Glutamatergic neuron (in vitro differentiated cells): ENCODE measurements around the gene GAB3. TPM values are rescaled to one million over a fixed set of nuclear protein-coding genes. Genes with fewer than 3 reads are reported as not detected.
"Not testable (repeated sequence)": the region's sequence is repeated elsewhere in the genome, so short reads cannot be mapped to it uniquely, and the experiment has no call there.

Experiments
- DNase-seq: peaks from one replicate; pipeline ENCODE4 v3.0.0; 2022
- H3K27ac Mint-ChIP-seq: one replicate; pipeline ENCODE4 v1.8.0; 2020; ENCODE audit warnings: mild to moderate bottlenecking, mixed read lengths, inconsistent platforms; ENCODE audit not compliant: unreplicated experiment
- H3K27me3 Mint-ChIP-seq: one replicate; pipeline ENCODE4 v1.8.0; 2020; ENCODE audit warnings: mild to moderate bottlenecking, moderate library complexity, mixed read lengths, inconsistent platforms; ENCODE audit not compliant: unreplicated experiment
- H3K36me3 Mint-ChIP-seq: one replicate; pipeline ENCODE4 v1.8.0; 2020; ENCODE audit warnings: mild to moderate bottlenecking, mixed read lengths, inconsistent platforms; ENCODE audit not compliant: unreplicated experiment
- H3K4me1 Mint-ChIP-seq: one replicate; pipeline ENCODE4 v1.8.0; 2020; ENCODE audit warnings: mild to moderate bottlenecking, low read depth, mixed read lengths, inconsistent platforms; ENCODE audit not compliant: unreplicated experiment
- H3K4me3 Mint-ChIP-seq: one replicate; pipeline ENCODE4 v1.8.0; 2020; ENCODE audit warnings: mild to moderate bottlenecking, mixed read lengths, inconsistent platforms; ENCODE audit not compliant: unreplicated experiment
- H3K9me3 Mint-ChIP-seq: one replicate; pipeline ENCODE4 v1.8.0; 2020; ENCODE audit warnings: mild to moderate bottlenecking, moderate library complexity, mixed read lengths, inconsistent platforms; ENCODE audit not compliant: unreplicated experiment
- total RNA-seq: library from RNA; stranded (reverse); fragmentation: NEBNext Ultra II Directional; extraction: Animal tissue kit (Norgen Biotek cat#: 25700); gene quantifications from one replicate; pipeline ENCODE4 v1.2.1, GENCODE V29; 2021; ENCODE audit not compliant: unreplicated experiment
- TF ChIP-seq, protein P1 (sequence below): fragments of 200-600 bp; sonication (generic); IDR thresholded peaks from one replicate; pipeline ENCODE4 v1.5.0; 2021; ENCODE audit not compliant: partially characterized antibody, unreplicated experiment

Gene GAB3
- total RNA-seq, 1 donor from 2014 or later: 9.6 TPM

DNA sequence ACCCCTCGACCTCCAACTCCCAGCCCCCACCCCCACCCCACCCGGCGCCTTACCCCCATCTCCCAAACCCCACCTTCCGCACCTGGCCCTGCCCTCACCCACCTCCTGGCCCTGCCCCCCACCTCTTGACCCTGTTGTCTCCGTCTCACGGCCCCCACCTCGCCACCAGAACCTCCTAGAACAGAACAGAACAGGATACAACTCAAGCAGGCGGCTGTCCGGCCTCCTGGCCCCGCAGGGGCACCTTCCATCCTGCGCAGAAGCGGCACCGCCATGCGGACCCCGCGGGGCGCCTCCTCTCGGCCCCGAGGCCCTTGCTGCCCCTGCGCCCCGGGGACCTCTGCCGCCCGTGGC lies 97.9 kb downstream of the GAB3 start:
- Mint-ChIP-seq H3K36me3 (no peaks in the 10 kb centered on the region), H3K4me1 (no peaks in the 10 kb centered on the region), H3K27ac (no peak overlapping the region), H3K9me3 (no peaks in the 10 kb centered on the region), H3K4me3 (no peak overlapping the region), H3K27me3 (no peaks in the 10 kb centered on the region)
- DNase-seq: no peak
- TF ChIP-seq, protein P1, sequence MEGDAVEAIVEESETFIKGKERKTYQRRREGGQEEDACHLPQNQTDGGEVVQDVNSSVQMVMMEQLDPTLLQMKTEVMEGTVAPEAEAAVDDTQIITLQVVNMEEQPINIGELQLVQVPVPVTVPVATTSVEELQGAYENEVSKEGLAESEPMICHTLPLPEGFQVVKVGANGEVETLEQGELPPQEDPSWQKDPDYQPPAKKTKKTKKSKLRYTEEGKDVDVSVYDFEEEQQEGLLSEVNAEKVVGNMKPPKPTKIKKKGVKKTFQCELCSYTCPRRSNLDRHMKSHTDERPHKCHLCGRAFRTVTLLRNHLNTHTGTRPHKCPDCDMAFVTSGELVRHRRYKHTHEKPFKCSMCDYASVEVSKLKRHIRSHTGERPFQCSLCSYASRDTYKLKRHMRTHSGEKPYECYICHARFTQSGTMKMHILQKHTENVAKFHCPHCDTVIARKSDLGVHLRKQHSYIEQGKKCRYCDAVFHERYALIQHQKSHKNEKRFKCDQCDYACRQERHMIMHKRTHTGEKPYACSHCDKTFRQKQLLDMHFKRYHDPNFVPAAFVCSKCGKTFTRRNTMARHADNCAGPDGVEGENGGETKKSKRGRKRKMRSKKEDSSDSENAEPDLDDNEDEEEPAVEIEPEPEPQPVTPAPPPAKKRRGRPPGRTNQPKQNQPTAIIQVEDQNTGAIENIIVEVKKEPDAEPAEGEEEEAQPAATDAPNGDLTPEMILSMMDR: no peak

- H3K36me3 Mint-ChIP-seq: no peaks in the 10 kb centered on the region
- no peaks in the 10 kb centered on the region for H3K9me3 Mint-ChIP-seq
- TF ChIP-seq, protein P1: no peak
- H3K27ac Mint-ChIP-seq: no peak overlapping the region
- no peak for DNase-seq
- H3K27me3 Mint-ChIP-seq: no peaks in the 10 kb centered on the region
- H3K4me1 Mint-ChIP-seq: no peaks in the 10 kb centered on the region
- no peak overlapping the region for H3K4me3 Mint-ChIP-seq
These were observed 98.4 kb downstream of the GAB3 start for GRCh38 chrX:154652311-154653047.

DNA sequence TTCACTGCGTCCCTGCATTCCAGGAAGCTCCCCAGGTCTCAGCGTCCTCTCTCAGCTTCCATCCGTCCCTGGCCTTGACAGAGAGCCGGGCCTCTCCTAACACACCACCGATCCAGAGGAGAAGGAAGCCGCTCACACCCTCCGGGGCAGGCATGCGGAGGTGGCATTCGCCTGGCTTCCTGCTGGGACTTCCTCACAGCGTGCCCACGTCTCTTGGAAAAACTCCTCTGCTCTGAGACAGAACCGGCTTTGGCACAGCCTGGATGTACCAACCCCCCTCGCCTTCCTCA lies 100.7 kb downstream of the GAB3 start:
- no peaks in the 10 kb centered on the region for H3K27me3 Mint-ChIP-seq
- no peaks in the 10 kb centered on the region for H3K36me3 Mint-ChIP-seq
- no peaks in the 10 kb centered on the region for H3K4me1 Mint-ChIP-seq
- no peak overlapping the region for H3K4me3 Mint-ChIP-seq
- H3K27ac Mint-ChIP-seq: no peak overlapping the region
- no peak for DNase-seq
- H3K9me3 Mint-ChIP-seq: no peaks in the 10 kb centered on the region
- TF ChIP-seq, protein P1: no peak

DNA sequence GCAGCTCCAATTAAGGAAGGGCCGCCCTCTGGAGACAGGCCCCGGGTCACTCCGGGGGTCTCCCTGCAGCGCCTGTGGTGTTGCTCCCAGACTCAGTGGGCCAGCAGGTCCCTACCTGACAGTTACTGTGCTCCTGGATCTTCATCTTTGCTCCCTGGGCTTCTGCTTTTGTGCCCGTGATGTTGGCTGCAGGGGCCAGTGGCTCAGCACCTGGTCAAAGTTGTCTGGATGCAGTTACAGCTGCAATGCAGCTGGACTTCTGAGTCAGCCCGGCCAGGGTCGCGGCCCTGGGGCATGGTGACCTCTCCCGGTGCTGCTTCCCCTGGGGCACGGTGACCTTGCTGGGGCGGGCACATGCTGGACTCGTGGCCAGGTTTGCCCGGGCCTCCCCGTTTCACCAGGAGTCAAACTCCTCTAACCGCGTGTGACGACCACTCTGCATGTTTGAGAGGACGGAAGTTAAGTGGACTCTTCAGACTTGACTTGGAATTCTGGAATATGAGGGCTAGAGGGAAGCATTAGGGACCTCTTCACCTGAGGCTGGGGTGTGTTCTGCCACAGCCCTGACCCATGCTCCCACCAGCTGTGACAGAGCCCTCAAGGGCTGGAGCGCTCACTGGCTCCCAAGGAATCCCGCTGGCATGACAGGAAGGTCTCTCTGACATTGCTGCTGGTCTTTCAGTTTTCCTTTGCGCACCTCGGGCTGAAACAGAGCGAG lies 101.2 kb downstream of the GAB3 start:
- Mint-ChIP-seq H3K4me1 (no peaks in the 10 kb centered on the region), H3K27ac (no peak overlapping the region), H3K36me3 (no peaks in the 10 kb centered on the region), H3K9me3 (no peaks in the 10 kb centered on the region), H3K4me3 (no peak overlapping the region), H3K27me3 (no peaks in the 10 kb centered on the region)
- TF ChIP-seq, protein P1: no peak
- DNase-seq: no peak

DNA sequence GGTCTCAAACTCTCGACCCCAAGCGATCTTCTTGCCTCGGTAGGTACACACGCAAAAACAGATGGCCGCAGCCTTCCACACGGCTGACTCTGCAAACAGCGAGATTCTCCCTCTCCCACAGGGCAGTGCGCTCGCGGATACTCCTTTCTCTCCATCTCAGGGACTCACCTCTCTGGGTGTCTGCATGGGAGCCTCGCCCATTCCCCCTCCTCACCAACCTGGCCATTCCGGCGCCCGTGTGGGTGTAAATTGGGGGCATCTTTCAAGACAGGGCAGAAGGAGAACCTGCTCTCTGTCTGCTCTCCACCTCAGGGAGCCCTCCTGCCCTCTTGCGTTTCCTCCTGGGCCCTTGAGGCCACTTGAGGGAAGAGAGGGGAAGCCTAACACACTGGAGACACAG lies 101.9 kb downstream of the GAB3 start:
- TF ChIP-seq, protein P1: no peak
- no peak for DNase-seq
- no peak overlapping the region for H3K4me3 Mint-ChIP-seq
- no peaks in the 10 kb centered on the region for H3K9me3 Mint-ChIP-seq
- no peak overlapping the region for H3K27ac Mint-ChIP-seq
- H3K4me1 Mint-ChIP-seq: no peaks in the 10 kb centered on the region
- H3K36me3 Mint-ChIP-seq: no peaks in the 10 kb centered on the region
- no peaks in the 10 kb centered on the region for H3K27me3 Mint-ChIP-seq

DNA sequence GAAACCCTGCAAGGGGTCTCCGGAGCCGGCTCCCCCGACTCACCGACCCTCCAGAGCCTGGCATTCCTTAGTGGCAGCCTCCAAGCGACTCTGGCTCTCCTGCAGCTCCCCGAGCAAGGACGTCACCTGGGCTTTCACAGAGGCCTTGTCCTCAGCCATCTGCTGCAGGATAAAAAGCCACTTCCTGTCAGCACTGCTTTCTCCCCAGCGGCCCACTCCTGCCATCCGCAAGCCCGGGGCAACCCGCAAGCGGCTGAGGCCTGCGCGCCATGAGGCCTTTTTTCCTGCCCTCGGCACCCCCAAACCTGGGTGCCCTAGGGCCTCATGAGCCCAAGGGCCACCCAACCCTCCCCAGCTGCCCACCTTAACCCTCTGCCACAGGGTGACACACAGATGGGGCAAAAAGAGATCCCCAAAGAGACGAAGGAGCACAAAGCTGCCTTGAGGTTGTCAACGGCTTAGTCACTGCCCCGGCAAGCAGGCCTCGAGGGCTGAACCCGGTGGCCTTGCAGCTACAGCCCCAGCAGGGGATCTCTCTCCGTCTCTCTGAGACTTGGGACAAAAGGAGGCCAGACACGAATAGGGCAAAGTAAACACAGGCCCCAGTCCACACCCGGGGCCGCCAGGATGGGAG lies 105.0 kb downstream of the GAB3 start:
- not testable (repeated sequence) for DNase-seq, H3K4me3 Mint-ChIP-seq, H3K36me3 Mint-ChIP-seq, H3K27me3 Mint-ChIP-seq, H3K9me3 Mint-ChIP-seq, H3K27ac Mint-ChIP-seq, H3K4me1 Mint-ChIP-seq

DNA sequence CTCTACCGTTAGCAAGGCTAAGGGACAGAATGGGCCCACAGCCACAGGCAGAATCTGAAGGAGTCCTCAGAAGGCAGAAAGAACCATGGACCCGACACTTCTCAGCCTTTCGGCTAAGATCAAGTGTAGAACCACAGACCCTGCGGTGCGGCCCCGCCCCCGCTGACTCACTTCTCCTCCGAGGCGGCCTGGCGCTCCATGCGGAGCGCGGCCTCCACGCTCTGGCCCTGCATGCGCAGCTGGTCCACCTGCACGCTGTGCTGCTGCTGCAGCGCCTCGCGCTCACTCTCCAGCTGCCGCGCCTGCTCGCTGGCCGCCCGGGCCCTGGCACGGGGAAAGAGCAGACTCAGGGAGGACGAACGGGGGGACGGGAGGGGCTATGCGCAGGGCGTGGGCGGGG lies 107.2 kb downstream of the GAB3 start:
- not testable (repeated sequence) for H3K4me3 Mint-ChIP-seq, H3K27me3 Mint-ChIP-seq, H3K36me3 Mint-ChIP-seq, H3K27ac Mint-ChIP-seq, H3K9me3 Mint-ChIP-seq, H3K4me1 Mint-ChIP-seq, DNase-seq
